GM23338 (cell line): ENCODE results near the gene GPR32. TPM values are rescaled to one million over a fixed set of nuclear protein-coding genes. Genes with fewer than 3 reads are reported as not detected.

Experiments
- ATAC-seq: fragments of 200-7000 bp; cut with Tn5 transposase; 3 replicates; pipeline ENCODE4 v1.9.1; 2020
- DNase-seq: peaks from one replicate; pipeline ENCODE4 v3.0.0-alpha.2; 2015; ENCODE audit warnings: low spot score
- H2AFZ ChIP-seq: fragments of 200-600 bp; sonication (generic); 2 replicates; pipeline ENCODE4 v1.8.0; 2016; ENCODE audit warnings: antibody characterized with exemption, mild to moderate bottlenecking, moderate library complexity
- H3F3A ChIP-seq: fragments of 200-600 bp; sonication (generic); replicated peaks from 2 replicates; pipeline ENCODE4 v1.8.0; 2017; ENCODE audit warnings: antibody characterized with exemption, mixed run types, low read depth
- H3K27ac ChIP-seq: fragments of 200-600 bp; sonication (generic); 2 replicates; pipeline ENCODE4 v1.6.1; 2016; ENCODE audit warnings: low read depth
- H3K27me3 ChIP-seq: fragments of 200-600 bp; sonication (generic); 2 replicates; pipeline ENCODE4 v1.8.0; 2016; ENCODE audit warnings: mild to moderate bottlenecking, mixed run types, moderate library complexity; ENCODE audit not compliant: insufficient read depth
- H3K36me3 ChIP-seq: fragments of 200-600 bp; sonication (generic); 2 replicates; pipeline ENCODE4 v1.8.0; 2016; ENCODE audit warnings: mild to moderate bottlenecking; ENCODE audit not compliant: insufficient read depth
- H3K4me1 ChIP-seq: fragments of 200-600 bp; sonication (generic); 2 replicates; pipeline ENCODE4 v1.8.0; 2016; ENCODE audit warnings: mild to moderate bottlenecking, moderate library complexity; ENCODE audit not compliant: insufficient read depth
- H3K4me2 ChIP-seq: fragments of 200-600 bp; sonication (generic); 2 replicates; pipeline ENCODE4 v1.7.1; 2017; ENCODE audit warnings: mixed run types
- H3K4me3 ChIP-seq: fragments of 200-600 bp; sonication (generic); 2 replicates; pipeline ENCODE4 v1.6.1; 2016; ENCODE audit warnings: mixed run types
- H3K79me2 ChIP-seq: fragments of 200-600 bp; sonication (generic); replicated peaks from 2 replicates; pipeline ENCODE4 v1.8.0; 2017; ENCODE audit warnings: mild to moderate bottlenecking; ENCODE audit not compliant: insufficient read depth
- H3K9me2 ChIP-seq: fragments of 200-600 bp; sonication (generic); 2 replicates; pipeline ENCODE4 v1.8.0; 2017; ENCODE audit not compliant: insufficient read depth
- H4K20me1 ChIP-seq: fragments of 200-600 bp; sonication (generic); replicated peaks from 2 replicates; pipeline ENCODE4 v1.8.0; 2017; ENCODE audit warnings: mild to moderate bottlenecking; ENCODE audit not compliant: insufficient read depth
- H3K27ac Mint-ChIP-seq: 2 replicates; pipeline ENCODE4 v1.8.0; 2020; ENCODE audit warnings: inconsistent platforms, mild to moderate bottlenecking, moderate library complexity, mixed read lengths
- H3K27me3 Mint-ChIP-seq: 3 replicates; pipeline ENCODE4 v1.8.0; 2022; ENCODE audit warnings: low read depth, mild to moderate bottlenecking, moderate library complexity, mixed read lengths, inconsistent platforms; ENCODE audit not compliant: insufficient read depth, poor library complexity
- H3K36me3 Mint-ChIP-seq: 3 replicates; pipeline ENCODE4 v1.8.0; 2021; ENCODE audit warnings: low read depth, mild to moderate bottlenecking, inconsistent platforms, moderate library complexity, mixed read lengths
- H3K4me1 Mint-ChIP-seq: 3 replicates; pipeline ENCODE4 v1.8.0; 2020; ENCODE audit warnings: mild to moderate bottlenecking, inconsistent platforms, mixed read lengths
- H3K4me3 Mint-ChIP-seq: 3 replicates; pipeline ENCODE4 v1.8.0; 2021; ENCODE audit warnings: moderate library complexity, mild to moderate bottlenecking, inconsistent platforms, mixed read lengths
- H3K9me3 Mint-ChIP-seq: 3 replicates; pipeline ENCODE4 v1.8.0; 2020; ENCODE audit warnings: moderate library complexity, mild to moderate bottlenecking, inconsistent platforms, mixed read lengths
- CREB1 ChIP-seq: fragments of 250-450 bp; sonication (Bioruptor Pico); IDR thresholded peaks from 2 replicates; pipeline ENCODE4 v1.5.0; 2020; ENCODE audit warnings: low read depth, mild to moderate bottlenecking, moderate library complexity
- CTCF ChIP-seq, 2 experiments: fragments of 200-600 bp in 1 of 2; sonication (generic) in 1 of 2; conservative IDR thresholded peaks; 2 replicates each; pipeline versions ENCODE4 v1.5.1 to v1.6.1; 2016 to 2017; ENCODE audit warnings: antibody characterized with exemption in 2 of 2, low read depth in 2 of 2, mild to moderate bottlenecking in 2 of 2, moderate library complexity in 1 of 2
- ETS1 ChIP-seq: IDR thresholded peaks from 2 replicates; pipeline ENCODE4 v1.6.1; 2016; ENCODE audit warnings: antibody characterized with exemption
- EZH2 ChIP-seq: fragments of 200-600 bp; sonication (generic); IDR thresholded peaks from one replicate; pipeline ENCODE4 v1.8.0; 2017; ENCODE audit warnings: antibody characterized with exemption, mild to moderate bottlenecking, low read depth; ENCODE audit not compliant: unreplicated experiment
- EZH2phosphoT487 ChIP-seq: fragments of 200-600 bp; sonication (generic); IDR thresholded peaks from one replicate; pipeline ENCODE4 v1.8.1; 2018; ENCODE audit warnings: antibody characterized with exemption; ENCODE audit not compliant: unreplicated experiment
- JUNB ChIP-seq: IDR thresholded peaks from one replicate; pipeline ENCODE4 v1.6.1; 2016; ENCODE audit warnings: antibody characterized with exemption; ENCODE audit not compliant: unreplicated experiment
- NANOG ChIP-seq: IDR thresholded peaks from 2 replicates; pipeline ENCODE4 v1.6.1; 2016; ENCODE audit warnings: antibody characterized with exemption, borderline replicate concordance
- POLR2AphosphoS5 ChIP-seq: IDR thresholded peaks from 2 replicates; pipeline ENCODE4 v1.6.1; 2016; ENCODE audit warnings: antibody characterized with exemption, low read depth
- REST ChIP-seq: IDR thresholded peaks from one replicate; pipeline ENCODE4 v1.6.1; 2018; ENCODE audit warnings: antibody characterized with exemption; ENCODE audit not compliant: unreplicated experiment
- STAT1 ChIP-seq: IDR thresholded peaks from one replicate; pipeline ENCODE4 v1.6.1; 2016; ENCODE audit warnings: antibody characterized with exemption; ENCODE audit not compliant: unreplicated experiment
- ZNF114 ChIP-seq: fragments of 250-450 bp; sonication (Bioruptor Pico); IDR thresholded peaks from 2 replicates; pipeline ENCODE4 v1.5.0; 2020; ENCODE audit warnings: mild to moderate bottlenecking, moderate library complexity
- ZNF331 ChIP-seq: fragments of 250-450 bp; sonication (Bioruptor Pico); IDR thresholded peaks from 2 replicates; pipeline ENCODE4 v1.5.0; 2020; ENCODE audit warnings: low read depth, mild to moderate bottlenecking, moderate library complexity
- ZNF462 ChIP-seq: fragments of 250-450 bp; sonication (Bioruptor Pico); IDR thresholded peaks from 2 replicates; pipeline ENCODE4 v1.5.0; 2020; ENCODE audit warnings: mild to moderate bottlenecking, moderate library complexity
- polyA plus RNA-seq: library from polyadenylated mRNA; unstranded; fragments of >200 nt; fragmentation: Nextera tagmentation; extraction: Ambion mirVana; gene quantifications from 2 replicates; pipeline ENCODE4 v1.2.1, GENCODE V29; 2016
- total RNA-seq: library from RNA; depleted of rRNA; stranded (reverse); fragments of >200 nt; shearing (Covaris generic); gene quantifications from 2 replicates; pipeline ENCODE4 v1.2.3, GENCODE V29; 2014

GPR32 gene
- total and polyA plus RNA-seq, 2 experiments from 2014 or later = not detected

GRCh38 chr19:50784710-50785109 is 14.4 kb downstream of the GPR32 start:
- peaks cover 14% of the 10 kb centered on the region for H3K27me3 Mint-ChIP-seq
- H3K36me3 Mint-ChIP-seq = peaks cover 11% of the 10 kb centered on the region
- Histone ChIP-seq H3K36me3 (no peaks in the 10 kb centered on the region), H3K79me2 (no peaks in the 10 kb centered on the region), H3K4me3 (no peak overlapping the region), H3K4me1 (no peaks in the 10 kb centered on the region), H4K20me1 (no peaks in the 10 kb centered on the region), H3K27me3 (peaks cover 15% of the 10 kb centered on the region; the same call in 1 of the 2 replicates), H3F3A (no peaks in the 10 kb centered on the region), H3K27ac (no peak overlapping the region), H2AFZ (no peak overlapping the region), H3K4me2 (no peak overlapping the region), H3K9me2 (no peaks in the 10 kb centered on the region)
- no peaks in the 10 kb centered on the region for H3K4me1 Mint-ChIP-seq
- H3K9me3 Mint-ChIP-seq = peaks cover 66% of the 10 kb centered on the region
- TF ChIP-seq ETS1 (no peak), CREB1 (CRISPR knock-in tag) (no peak), ZNF114 (CRISPR knock-in tag) (no peak), JUNB (no peak), NANOG (no peak), POLR2AphosphoS5 (no peak), STAT1 (no peak), ZNF462 (CRISPR knock-in tag) (no peak), CTCF (conservative IDR thresholded peaks at IDR 0.05; ENCODE audit: low read depth in 2 of 2) (no peak), EZH2 (no peak), REST (no peak), EZH2phosphoT487 (no peak), ZNF331 (CRISPR knock-in tag) (no peak)
- DNase-seq (no peak), ATAC-seq (no peak)
- H3K27ac Mint-ChIP-seq = no peak overlapping the region
- no peak overlapping the region for H3K4me3 Mint-ChIP-seq
